A549 treated with dexamethasone at 1 μM for 4 hours (cell line): ENCODE data around the gene KLHDC8B. TPM values are rescaled to one million over a fixed set of nuclear protein-coding genes. Genes with fewer than 3 reads are reported as not detected.

Experiments
- total RNA-seq: library from RNA; stranded (reverse); fragments of 200-300 nt; extraction: Qiagen RNA extraction; gene quantifications from 5 replicates; pipeline ENCODE4 v1.2.3, GENCODE V29; 2022

Gene KLHDC8B
- total RNA-seq, result 4.2 to 6.0 TPM (median 5.0 TPM) in 5 replicates

DNA sequence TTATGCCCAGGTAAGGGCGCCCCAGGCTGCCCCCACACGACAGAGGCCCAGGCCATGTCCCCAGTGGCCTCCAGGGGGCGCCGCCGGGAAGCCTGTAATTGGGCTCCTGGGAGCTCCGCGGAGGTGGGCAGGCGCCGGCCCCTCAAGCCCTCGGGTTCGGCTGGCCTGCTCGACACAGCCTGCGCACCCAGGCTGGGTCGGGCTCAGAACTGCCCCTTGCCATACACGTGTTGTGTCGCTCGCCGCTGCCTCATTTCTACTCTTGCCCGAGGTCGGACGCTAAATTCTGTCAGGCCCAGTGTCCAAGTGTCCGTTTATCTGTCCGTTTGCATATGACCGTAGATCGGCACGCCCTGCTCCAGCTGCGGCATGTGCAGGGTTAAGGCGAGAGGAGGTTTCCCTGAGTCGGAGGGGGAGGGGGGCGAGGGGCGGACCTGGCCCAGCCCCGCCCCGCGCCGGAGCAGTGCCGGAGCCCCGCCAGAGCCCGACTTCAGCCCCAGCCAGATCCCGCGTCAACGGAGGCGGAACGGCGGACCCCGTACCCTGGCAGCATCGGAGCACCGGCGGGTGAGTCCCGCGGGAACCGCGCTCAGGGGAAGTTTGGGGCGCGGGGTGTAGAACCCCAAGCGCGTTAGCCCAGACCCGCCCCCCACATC is at the start of gene KLHDC8B:
Gene KLHDC8B (plus strand): TSS at position 480 of the 656 bp plus-strand sequence. CDS start 1,172 bp downstream, outside the sequence.

DNA sequence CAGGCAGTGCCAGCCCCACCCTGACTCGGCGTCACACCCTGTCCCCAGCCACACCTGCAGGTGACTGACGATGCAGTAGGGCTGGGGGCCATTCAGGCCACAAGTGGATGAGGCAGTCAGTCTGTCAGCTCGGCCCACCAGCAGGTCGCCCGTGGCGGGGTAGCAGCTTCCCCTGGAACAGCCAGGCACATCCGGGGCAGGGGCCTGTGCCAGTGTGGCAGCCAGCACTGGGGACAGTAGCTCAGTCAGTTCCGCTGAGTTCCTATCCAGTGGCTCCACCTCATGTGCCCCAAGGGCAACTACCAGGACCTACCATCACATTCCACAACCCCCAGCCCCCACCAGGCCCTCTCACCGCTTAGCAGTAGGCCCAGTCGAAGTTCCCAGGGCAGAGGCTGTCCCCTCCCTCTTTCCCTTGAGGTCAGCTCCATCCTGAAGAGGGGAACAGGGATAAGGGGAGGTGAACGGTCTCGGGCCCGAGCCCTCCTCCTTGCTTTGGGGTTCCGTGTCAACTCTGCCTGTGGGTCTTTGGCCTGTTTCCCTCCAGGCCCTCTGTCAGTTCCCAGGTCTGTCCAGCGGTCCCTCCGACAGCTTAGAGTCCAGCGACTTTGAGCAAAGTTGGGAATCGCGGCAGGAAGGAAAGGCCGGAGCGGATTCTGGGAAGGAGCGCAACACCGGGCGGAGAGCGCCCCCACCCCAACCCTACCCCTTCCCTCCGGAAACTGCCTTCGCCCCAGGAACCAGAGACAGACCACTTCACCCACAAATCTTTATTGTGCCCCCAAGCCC is 38.8 kb upstream of the KLHDC8B start, which contains the start of gene LAMB2:
Gene LAMB2 (minus strand): TSS at position 614 of the 789 bp plus-strand sequence. CDS start 183 bp downstream, at position 431.

DNA sequence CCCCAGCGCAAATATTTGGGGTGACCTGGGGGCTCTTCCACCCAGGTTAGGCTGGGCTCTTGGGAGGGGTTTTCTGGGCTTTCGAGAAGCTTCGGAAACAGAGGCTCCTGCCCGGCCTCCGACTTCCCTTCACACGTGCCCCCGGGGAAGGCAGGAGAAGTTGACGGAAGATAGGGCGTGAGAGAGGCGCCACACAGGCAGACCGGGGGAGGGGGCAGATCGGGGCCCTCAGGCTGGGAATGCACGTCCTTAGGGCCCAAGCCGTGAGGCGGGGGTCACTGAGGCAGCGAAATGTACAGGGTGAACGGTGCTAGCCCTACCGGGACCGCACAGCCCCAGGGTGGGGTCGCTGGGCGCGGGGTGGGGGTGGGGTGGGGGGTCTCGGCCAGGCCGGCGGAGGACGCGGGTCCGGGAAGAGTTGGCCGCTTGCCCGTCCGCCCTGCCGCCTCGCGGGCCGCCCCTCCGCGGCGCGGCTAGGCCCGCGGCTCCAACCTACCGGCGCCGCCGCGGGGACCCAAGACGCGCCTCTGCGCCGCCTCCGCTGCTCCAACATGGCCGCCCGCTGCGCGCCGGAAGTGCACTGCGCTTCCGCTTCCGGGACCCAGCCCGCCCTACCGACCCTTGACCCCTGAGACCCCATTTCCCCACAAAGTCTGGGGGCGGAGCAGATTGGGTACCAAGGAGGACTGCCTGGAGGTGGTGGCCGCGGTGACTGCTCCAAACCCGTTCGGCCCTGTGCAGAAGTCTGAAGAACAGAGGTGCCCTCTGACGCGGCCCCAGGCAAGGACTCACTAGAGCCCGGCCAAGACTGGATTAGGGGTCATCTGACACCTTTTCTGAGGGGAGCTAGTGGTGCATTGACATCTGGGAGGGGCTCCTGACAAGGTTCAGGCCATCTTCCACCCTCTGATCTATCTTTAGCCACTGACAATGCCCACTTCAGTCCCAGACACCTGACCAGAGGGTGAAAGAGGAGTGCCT is 5.3 kb upstream of the KLHDC8B start, which contains the start of gene CCDC71:
Gene CCDC71 (minus strand): TSS at position 561 of the 981 bp plus-strand sequence. CDS start 2,123 bp downstream, outside the sequence.

Other genes with a start within 250 kb of the KLHDC8B start
- gene P4HTM, start 181.4 kb upstream of the KLHDC8B start, total RNA-seq, result 11.2 to 16.0 TPM (median 15.4 TPM) in 5 replicates
- 48.7 to 80.3 TPM (median 70.5 TPM) in 5 replicates for gene WDR6, start 164.2 kb upstream of the KLHDC8B start, total RNA-seq
- 16.8 to 24.1 TPM (median 23.1 TPM) in 5 replicates for gene DALRD3, start 153.0 kb upstream of the KLHDC8B start, total RNA-seq
- gene NDUFAF3, start 149.5 kb upstream of the KLHDC8B start, total RNA-seq, result 59.7 to 82.8 TPM (median 79.4 TPM) in 5 replicates
- 162 to 178 TPM (median 171 TPM) in 5 replicates for gene IMPDH2, start 142.2 kb upstream of the KLHDC8B start, total RNA-seq
- 34.0 to 45.6 TPM (median 41.5 TPM) in 5 replicates for gene QRICH1, start 77.5 kb upstream of the KLHDC8B start, total RNA-seq
- 126 to 160 TPM (median 152 TPM) in 5 replicates for gene QARS1, start 66.8 kb upstream of the KLHDC8B start, total RNA-seq
- 14.9 to 22.9 TPM (median 22.0 TPM) in 5 replicates for gene USP19, start 50.8 kb upstream of the KLHDC8B start, total RNA-seq
- gene LAMB2, start 38.5 kb upstream of the KLHDC8B start, total RNA-seq, result 72.0 to 116 TPM (median 99.6 TPM) in 5 replicates
- gene CCDC71, start 5.3 kb upstream of the KLHDC8B start, total RNA-seq, result 11.1 to 15.1 TPM (median 13.7 TPM) in 5 replicates
- 1.8 to 2.5 TPM (median 1.9 TPM) in 5 replicates for gene C3orf62, start 105.6 kb downstream of the KLHDC8B start, total RNA-seq
- 13.3 to 16.3 TPM (median 15.7 TPM) in 5 replicates for gene USP4, start 168.5 kb downstream of the KLHDC8B start, total RNA-seq
- gene GPX1, start 186.8 kb downstream of the KLHDC8B start, total RNA-seq, result 236 to 275 TPM (median 269 TPM) in 5 replicates
- gene RHOA, start 240.4 kb downstream of the KLHDC8B start, total RNA-seq, result 484 to 517 TPM (median 500 TPM) in 5 replicates
- gene TCTA, start 240.8 kb downstream of the KLHDC8B start, total RNA-seq, result 21.6 to 23.2 TPM (median 22.2 TPM) in 5 replicates